Spleen (tissue), 13 donors: ENCODE measurements around the gene GLOD5. TPM values are rescaled to one million over a fixed set of nuclear protein-coding genes. Genes with fewer than 3 reads are reported as not detected.

Source experiments
- DNase-seq: peaks from one replicate; pipeline ENCODE4 v3.0.0-alpha.2; 2020
- H3K27ac ChIP-seq, 8 donors: fragments of 200-600 bp; sonication (generic) in 7 of 8; 1 replicate in 4 of 8; 2 replicates in 4 of 8; pipeline versions ENCODE4 v1.5.0 to v1.8.0; 2016 to 2021; ENCODE audit warnings: inconsistent platforms in 4 of 8, mild to moderate bottlenecking in 4 of 8, moderate library complexity in 1 of 8
- H3K27me3 ChIP-seq, 7 donors: fragments of 200-600 bp; sonication (generic) in 6 of 7; replicated peaks in 1 of 7; 1 replicate in 4 of 7; 2 replicates in 3 of 7; pipeline versions ENCODE4 v1.5.0 to v1.8.0; 2016 to 2021; ENCODE audit warnings: inconsistent platforms in 3 of 7, mild to moderate bottlenecking in 1 of 7
- H3K36me3 ChIP-seq, 6 donors: fragments of 200-600 bp; sonication (generic) in 5 of 6; 1 replicate in 4 of 6; 2 replicates in 2 of 6; pipeline versions ENCODE4 v1.5.0 to v1.8.0; 2016 to 2021; ENCODE audit warnings: inconsistent platforms in 2 of 6
- H3K4me1 ChIP-seq, 6 donors: fragments of 200-600 bp; sonication (generic) in 5 of 6; 1 replicate in 3 of 6; 2 replicates in 3 of 6; pipeline versions ENCODE4 v1.5.0 to v1.8.0; 2016 to 2021; ENCODE audit warnings: inconsistent platforms in 3 of 6
- H3K4me3 ChIP-seq, 8 donors: fragments of 200-600 bp; sonication (generic) in 7 of 8; 1 replicate in 4 of 8; 2 replicates in 4 of 8; pipeline versions ENCODE4 v1.5.0 to v1.8.0; 2016 to 2021; ENCODE audit warnings: inconsistent platforms in 4 of 8, mild to moderate bottlenecking in 4 of 8, moderate library complexity in 2 of 8
- H3K9me3 ChIP-seq, 8 donors: fragments of 200-600 bp; sonication (generic) in 7 of 8; 1 replicate in 4 of 8; 2 replicates in 4 of 8; pipeline versions ENCODE4 v1.5.0 to v1.8.0; 2016 to 2021; ENCODE audit warnings: inconsistent platforms in 4 of 8
- CTCF ChIP-seq, 11 experiments: fragments of 200-600 bp in 7 of 11; fragments of 450-650 bp in 4 of 11; sonication (generic) in 4 of 11; IDR thresholded peaks in 8 of 11; conservative IDR thresholded peaks in 3 of 11; 1 replicate in 7 of 11; 2 replicates in 4 of 11; pipeline versions ENCODE4 v1.4.0 to v1.8.0; 2016 to 2021; ENCODE audit warnings: antibody characterized with exemption in 11 of 11, inconsistent platforms in 4 of 11, mild to moderate bottlenecking in 1 of 11
- POLR2A ChIP-seq, 3 donors: fragments of 450-650 bp; IDR thresholded peaks; one replicate each; pipeline ENCODE4 v1.5.1; 2017; ENCODE audit warnings: antibody characterized with exemption in 3 of 3, mild to moderate bottlenecking in 1 of 3
- POLR2AphosphoS5 ChIP-seq, 3 donors: sonication (generic); formaldehyde crosslinking; IDR thresholded peaks; one replicate each; pipeline ENCODE4 v1.5.1; 2017; ENCODE audit warnings: antibody characterized with exemption in 3 of 3
- WGBS, 5 donors: extraction: QIAGEN DNeasy Blood & Tissue Kit in 3 of 5; methylation state at CpG; one replicate each; pipeline versions ENCODE4 v1.1.5 to v1.1.7; 2013 to 2018; 5-methylcytosine and 5-hydroxymethylcytosine counted together
- intact Hi-C: fragments of 100-400 bp; cut with DNase I; formaldehyde crosslinking; loops from one replicate; pipeline ENCODE4 v1.15.0; 2023; ENCODE audit warnings: low total_unique reads
- long read RNA-seq, 2 donors: transcript quantifications; one replicate each; lab custom pipeline, GENCODE V29; 2026
- polyA plus RNA-seq, 3 donors: library from polyadenylated mRNA; stranded (reverse); fragments of 200-250 nt; gene quantifications; one replicate each; pipeline ENCODE4 v1.2.1, GENCODE V29; 2013
- total RNA-seq, 7 donors: library from RNA; depleted of rRNA in 3 of 7; stranded (reverse); fragments of >200 nt in 3 of 7; fragmentation: NEBNext Ultra II Directional in 4 of 7; extraction: Animal tissue kit (Norgen Biotek cat#: 25700) in 4 of 7; gene quantifications; one replicate each; pipeline versions ENCODE4 v1.1.0 to v1.2.1, GENCODE V29; 2016 to 2021
- donor health status: healthy with polysubstance abuse.
- donor health status: DM: no; HTN: no; CAD: no; lungs with moderate emphysema.
- donor health status: DM: no; HTN: no; CAD: no.
- donor health status: Bipolar disorder and iron deficiency.
- donor health status: healthy.
- donor health status: DM: no; HTN: no; CAD: no.
- donor health status: DM: yes; HTN: yes; CAD: no.

GLOD5 gene
- total RNA-seq, result not detected
- polyA plus RNA-seq, result not detected
- long read RNA-seq, donor 1, result 0 reads
- long read RNA-seq, donor 2, result 0 reads

- no peaks in the 10 kb centered on the region for H3K4me1 ChIP-seq
- H3K27ac ChIP-seq, result no peak within 1 kb of the TSS
- peak in 1 of 11 experiments; percentile 11 for TF ChIP-seq CTCF (IDR thresholded peaks at IDR 0.05 in 8 of 11, conservative IDR thresholded peaks at IDR 0.05 in 3 of 11)
- no peak for TF ChIP-seq POLR2AphosphoS5 (IDR thresholded peaks at IDR 0.05)
- no peaks in the 10 kb centered on the region for H3K36me3 ChIP-seq
- H3K9me3 ChIP-seq, result no peaks in the 10 kb centered on the region
- H3K27me3 ChIP-seq, result peaks cover 0 to 6% (median 0%) of the 10 kb centered on the region in 7 donors
- no peak for DNase-seq
- WGBS, 5 donors, result 53 to 64% (median 58%) methylated on average over 10 to 12 of the region's 12 CpGs
- intact Hi-C loops, result no loop called here
- H3K4me3 ChIP-seq, result no peak within 1 kb of the TSS
Measured at GRCh38 chrX:48761674-48762471, at the start of gene GLOD5. GLOD5 (plus strand) TSS chrX:48761747; CDS start chrX:48761791, 44 bp downstream.

DNA sequence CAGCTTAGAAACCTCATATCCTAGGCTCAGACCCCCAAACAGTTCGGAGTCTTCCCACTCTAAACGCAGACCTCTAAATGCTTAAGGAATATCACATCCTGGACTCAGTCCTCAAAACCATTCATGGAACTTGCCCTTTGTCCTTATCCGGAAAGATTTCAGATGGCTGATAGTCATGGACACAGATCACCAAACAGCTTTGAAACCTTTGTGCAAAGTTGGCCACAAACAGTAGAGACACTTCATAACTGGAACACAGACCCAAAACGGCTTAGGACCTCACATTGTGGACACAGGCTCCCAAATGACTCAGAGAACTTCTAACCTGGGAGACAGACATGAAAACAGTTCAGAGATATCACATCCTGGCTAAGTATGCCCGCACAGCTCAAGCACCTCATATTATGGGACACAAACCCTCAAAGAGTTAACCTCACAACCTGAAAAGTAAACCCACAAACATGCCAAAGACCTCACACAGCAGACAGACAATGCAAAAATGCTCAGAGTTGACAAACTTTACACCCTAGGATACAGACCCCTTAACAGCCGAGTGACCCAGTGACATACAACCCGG is 49.5 kb upstream of the GLOD5 start:
- Histone ChIP-seq H3K27me3 (no peaks in the 10 kb centered on the region), H3K36me3 (peaks cover 0 to 20% (median 0%) of the 10 kb centered on the region in 6 donors), H3K27ac (peak overlapping the region in 5 of 8 donors; percentile 34 to 81 (median 75)), H3K4me3 (no peak overlapping the region), H3K9me3 (no peaks in the 10 kb centered on the region), H3K4me1 (no peaks in the 10 kb centered on the region)
- DNase-seq, result no peak
- TF ChIP-seq CTCF (IDR thresholded peaks at IDR 0.05 in 8 of 11, conservative IDR thresholded peaks at IDR 0.05 in 3 of 11), result no peak
- no peak for TF ChIP-seq POLR2A (IDR thresholded peaks at IDR 0.05)
- no peak for TF ChIP-seq POLR2AphosphoS5 (IDR thresholded peaks at IDR 0.05)
- intact Hi-C loops, result no loop called here
- WGBS, 5 donors, result 77 to 92% (median 87%) methylated on average over 7 of the region's 7 CpGs

DNA sequence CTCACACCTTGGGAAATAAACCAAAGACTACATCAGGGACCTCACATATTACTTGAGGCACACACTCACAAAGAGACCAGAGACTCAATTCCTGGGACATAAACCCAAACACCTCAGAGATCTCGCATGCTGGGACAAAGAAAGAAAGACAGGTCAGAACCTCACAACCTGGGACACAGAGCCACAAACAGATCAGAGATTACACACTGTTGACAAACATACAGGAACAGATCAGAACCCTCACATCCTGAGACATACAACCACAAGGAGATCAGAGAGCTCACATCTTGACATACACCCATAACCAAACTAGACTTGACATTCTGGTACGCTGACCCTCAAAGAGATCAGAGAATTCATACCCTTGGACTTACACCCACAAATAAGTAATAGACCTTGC is 47.7 kb upstream of the GLOD5 start:
- no peak for TF ChIP-seq CTCF (IDR thresholded peaks at IDR 0.05 in 8 of 11, conservative IDR thresholded peaks at IDR 0.05 in 3 of 11)
- no peak for TF ChIP-seq POLR2A (IDR thresholded peaks at IDR 0.05)
- no peak for TF ChIP-seq POLR2AphosphoS5 (IDR thresholded peaks at IDR 0.05)
- H3K4me3 ChIP-seq, result no peak overlapping the region
- no peaks in the 10 kb centered on the region for H3K9me3 ChIP-seq
- peaks cover 0 to 2% (median 0%) of the 10 kb centered on the region in 6 donors for H3K36me3 ChIP-seq
- no peaks in the 10 kb centered on the region for H3K27me3 ChIP-seq
- peak overlapping the region in 4 of 8 donors; percentile 68 to 81 (median 76) for H3K27ac ChIP-seq
- intact Hi-C loops, result no loop called here
- no peak for DNase-seq
- 67 to 91% (median 84%) methylated on average over 2 of the region's 2 CpGs for WGBS, 5 donors
- no peaks in the 10 kb centered on the region for H3K4me1 ChIP-seq

- no peak for DNase-seq
- no peak for TF ChIP-seq POLR2A (IDR thresholded peaks at IDR 0.05)
- no peak for TF ChIP-seq CTCF (IDR thresholded peaks at IDR 0.05 in 8 of 11, conservative IDR thresholded peaks at IDR 0.05 in 3 of 11)
- TF ChIP-seq POLR2AphosphoS5 (IDR thresholded peaks at IDR 0.05), result no peak
- WGBS, 5 donors, result 73 to 81% (median 76%) methylated on average over 5 of the region's 5 CpGs
- Histone ChIP-seq H3K4me3 (no peak overlapping the region), H3K36me3 (no peaks in the 10 kb centered on the region), H3K27ac (peak overlapping the region in 4 of 8 donors; percentile 68 to 81 (median 76)), H3K9me3 (no peaks in the 10 kb centered on the region), H3K27me3 (no peaks in the 10 kb centered on the region), H3K4me1 (no peaks in the 10 kb centered on the region)
- intact Hi-C loops, result no loop called here
Measured at GRCh38 chrX:48714573-48714972, 47.0 kb upstream of the GLOD5 start.
